OCI-LY1 (cell line): ENCODE measurements around the gene VCL.

Experiments used
- CTCF ChIP-seq: fragments of 200-600 bp; sonication (generic), shearing (Covaris generic); IDR thresholded peaks from 2 replicates; pipeline ENCODE4 v1.5.1; 2017; ENCODE audit warnings: mild to moderate bottlenecking, antibody characterized with exemption, low read length, moderate library complexity, mixed read lengths
- EZH2 ChIP-seq: fragments of 200-600 bp; sonication (generic), shearing (Covaris generic); IDR thresholded peaks from 2 replicates; pipeline ENCODE4 v1.8.0; 2017; ENCODE audit warnings: borderline replicate concordance, mixed run types, mild to moderate bottlenecking, antibody characterized with exemption, low read length, moderate library complexity, mixed read lengths

- TF ChIP-seq CTCF (no peak), EZH2 (no peak)
These were observed 106.6 kb downstream of the VCL start for GRCh38 chr10:74104480-74104879.
